ENCODE measurements around the gene RALGPS2.

- TF ChIP-seq POLR2A (IDR thresholded peaks at IDR 0.05) (no peak), CTCF (IDR thresholded peaks at IDR 0.05) (no peak)
Observed at GRCh38 chr1:178776553-178776952, 51.5 kb downstream of the RALGPS2 start.

Data from adrenal gland (tissue), 5 donors.